ENCODE measurements around the gene EPDR1. TPM values are rescaled to one million over a fixed set of nuclear protein-coding genes. Genes with fewer than 3 reads are reported as not detected.

The EPDR1 gene
- total and polyA plus RNA-seq, 2 of the 4 experiments (the other 2 are of a cell fraction), result under 0.01 to 0.09 TPM

- TF ChIP-seq CEBPB (IDR thresholded peaks at IDR 0.05; ENCODE audit: low read depth, low read length), result no peak
- no peak for TF ChIP-seq MXI1 (IDR thresholded peaks at IDR 0.05; ENCODE audit: borderline replicate concordance, low read depth, low read length)
- no peak for TF ChIP-seq CHD1 (IDR thresholded peaks at IDR 0.05; ENCODE audit: low read depth, low read length)
Observed at GRCh38 chr7:37990337-37990736, 69.9 kb downstream of the EPDR1 start (continued).

GRCh38 chr7:37993060-37993501 is 72.6 kb downstream of the EPDR1 start:
- no peaks in the 10 kb centered on the region for H4K20me1 ChIP-seq (ENCODE audit: insufficient read depth, low read length)
- H2BK20ac ChIP-seq (ENCODE audit: low read depth, low read length), result no peak overlapping the region
- H3K4me1 ChIP-seq (ENCODE audit: control insufficient read depth, insufficient read depth, low read length), result no peaks in the 10 kb centered on the region
- no peak overlapping the region for H4K8ac ChIP-seq (ENCODE audit: low read depth in 2 of 2, low read length in 2 of 2)
- H3K9me1 ChIP-seq (ENCODE audit: insufficient read depth, low read length), result no peaks in the 10 kb centered on the region
- TF ChIP-seq RFX5 (IDR thresholded peaks at IDR 0.05; ENCODE audit: low read depth, low read length), result no peak
- TF ChIP-seq CTCF (conservative IDR thresholded peaks at IDR 0.05; ENCODE audit: low read depth, low read length), result no peak
- TF ChIP-seq USF2 (IDR thresholded peaks at IDR 0.05; ENCODE audit: low read depth, low read length), result no peak
- no peak for TF ChIP-seq SMC3 (IDR thresholded peaks at IDR 0.05; ENCODE audit: low read depth, low read length)
- TF ChIP-seq BHLHE40 (IDR thresholded peaks at IDR 0.05; ENCODE audit: low read depth, low read length), result no peak
- TF ChIP-seq RCOR1 (IDR thresholded peaks at IDR 0.05; ENCODE audit: insufficient replicate concordance, low read length), result no peak
- TF ChIP-seq MAFK (IDR thresholded peaks at IDR 0.05; ENCODE audit: low read depth, low read length), result no peak
- no peak for TF ChIP-seq RAD21 (IDR thresholded peaks at IDR 0.05; ENCODE audit: low read length)
- no peak overlapping the region for H4K91ac ChIP-seq (ENCODE audit: insufficient read depth, low read depth, low read length)
- H3K9me3 ChIP-seq (ENCODE audit: control insufficient read depth, insufficient read depth, low read length), result peaks cover 6% of the 10 kb centered on the region
- H3K27me3 ChIP-seq (ENCODE audit: control insufficient read depth, insufficient read depth, low read length), result no peaks in the 10 kb centered on the region
- in situ Hi-C loops (cut with MboI; ENCODE audit: low sequenced_read_pairs), result no loop called here
- no peak overlapping the region for H2AFZ ChIP-seq (replicated peaks; ENCODE audit: low read length, poor library complexity)
- no peak overlapping the region for H3K56ac ChIP-seq (ENCODE audit: extremely low read depth, insufficient read depth, low read length)
- CTCF ChIA-PET, result no interaction called here
- no peak overlapping the region for H3K4ac ChIP-seq (ENCODE audit: low read depth, low read length)
- intact Hi-C loops (cut with micrococcal nuclease), result no loop called here
- no peak overlapping the region for H3K9ac ChIP-seq (ENCODE audit: low read depth, low read length)
- no peak overlapping the region for H3K27ac ChIP-seq (ENCODE audit: insufficient read depth, low read length)
- no peak for ATAC-seq (ENCODE audit: low read depth)
- no peak overlapping the region for H3K18ac ChIP-seq (ENCODE audit: low read depth, low read length)
- no peak overlapping the region for H4K5ac ChIP-seq (ENCODE audit: low read depth, low read length)
- BruUV-seq (replicated peaks), result no TSS peak
- no peak overlapping the region for H2BK5ac ChIP-seq (ENCODE audit: low read depth, low read length, poor library complexity, severe bottlenecking)
- no peak overlapping the region for H3K4me2 ChIP-seq (ENCODE audit: low read depth, low read length)
- WGBS, 2 experiments (ENCODE audit: extremely low coverage in 2 of 2, insufficient read length in 1 of 2), result 56% methylated on average over 1 of the region's 2 CpGs; no CpG with 5 or more reads in 1 of the 2 experiments
- no peaks in the 10 kb centered on the region for H3K36me3 ChIP-seq (ENCODE audit: control insufficient read depth, insufficient read depth, low read length)
- H2AK5ac ChIP-seq (ENCODE audit: low read depth, low read length), result no peak overlapping the region
- POLR2A ChIA-PET (ENCODE audit: unreplicated experiment), result no interaction called here
- no peak overlapping the region for H2BK120ac ChIP-seq (ENCODE audit: low read depth, low read length)
- no peak for DNase-seq
- H2AK9ac ChIP-seq (replicated peaks; ENCODE audit: low read depth, low read length, poor library complexity), result no peak overlapping the region
- dilution Hi-C loops (cut with HindIII; ENCODE audit: low sequenced_read_pairs, unreplicated experiment), result no loop called here
- H3K4me3 ChIP-seq (ENCODE audit: insufficient read depth, low read depth, low read length), result no peak overlapping the region
- H2BK15ac ChIP-seq (ENCODE audit: low read depth, low read length), result no peak overlapping the region
- H3K14ac ChIP-seq (replicated peaks; ENCODE audit: low read depth, low read length), result no peak overlapping the region
- H3K79me1 ChIP-seq (ENCODE audit: low read depth in 1 of 2, low read length in 2 of 2), result no peaks in the 10 kb centered on the region
- no peak overlapping the region for H3K23ac ChIP-seq (ENCODE audit: low read depth, low read length)
